GM12891 (cell line): ENCODE results near the gene ARHGEF16.

Source experiments
- PAX5 ChIP-seq: IDR thresholded peaks from 2 replicates; pipeline ENCODE4 v1.6.1; 2011; ENCODE audit warnings: low read length, moderate library complexity, mild to moderate bottlenecking; ENCODE audit not compliant: insufficient read depth, severe bottlenecking
- POLR2A ChIP-seq: IDR thresholded peaks from 2 replicates; pipeline ENCODE4 v1.6.1; 2011; ENCODE audit warnings: low read depth, low read length, control low read depth
- POLR2AphosphoS5 ChIP-seq: IDR thresholded peaks from 2 replicates; pipeline ENCODE4 v1.6.1; 2011; ENCODE audit warnings: low read depth, low read length, control low read depth
- TAF1 ChIP-seq: IDR thresholded peaks from 2 replicates; pipeline ENCODE4 v1.6.1; 2011; ENCODE audit warnings: low read depth, low read length, control low read depth

GRCh38 chr1:3442331-3442730 is 12.1 kb upstream of the ARHGEF16 start:
- TF ChIP-seq TAF1 (no peak), POLR2A (no peak), POLR2AphosphoS5 (no peak), PAX5 (no peak)
